Astrocyte of the spinal cord (primary cell): Measurements from ENCODE around the gene BEND2.

Experiments
- DNase-seq: peaks from one replicate; pipeline ENCODE4 v3.0.0; 2011; ENCODE audit warnings: low read depth, low spot score
- H3K4me3 ChIP-seq: 2 replicates; pipeline ENCODE4 v1.5.1; 2011; ENCODE audit warnings: low read depth, mild to moderate bottlenecking, low read length, moderate library complexity
- CTCF ChIP-seq: IDR thresholded peaks from 2 replicates; pipeline ENCODE4 v1.5.1; 2012; ENCODE audit warnings: low read depth, mild to moderate bottlenecking, low read length, inconsistent platforms
- in situ Hi-C: cut with HindIII; loops from 2 replicates; pipeline ENCODE4 v1.10.0; 2017; ENCODE audit warnings: low sequenced_read_pairs

BEND2 gene

GRCh38 chrX:18173494-18174180 is 47.0 kb downstream of the BEND2 start:
- H3K4me3 ChIP-seq, result no peak overlapping the region
- no peak for DNase-seq
- in situ Hi-C loops, result no loop called here
- TF ChIP-seq CTCF, result no peak

- in situ Hi-C loops, result no loop called here
- TF ChIP-seq CTCF, result no peak
- H3K4me3 ChIP-seq, result no peak overlapping the region
- no peak for DNase-seq
These were observed 47.7 kb downstream of the BEND2 start for GRCh38 chrX:18172970-18173369.

GRCh38 chrX:18170910-18171309 is 49.8 kb downstream of the BEND2 start:
- H3K4me3 ChIP-seq, result no peak overlapping the region
- DNase-seq, result no peak
- no peak for TF ChIP-seq CTCF
- in situ Hi-C loops, result no loop called here

GRCh38 chrX:18166068-18166467 is 54.6 kb downstream of the BEND2 start:
- in situ Hi-C loops, result no loop called here
- TF ChIP-seq CTCF, result no peak

DNA sequence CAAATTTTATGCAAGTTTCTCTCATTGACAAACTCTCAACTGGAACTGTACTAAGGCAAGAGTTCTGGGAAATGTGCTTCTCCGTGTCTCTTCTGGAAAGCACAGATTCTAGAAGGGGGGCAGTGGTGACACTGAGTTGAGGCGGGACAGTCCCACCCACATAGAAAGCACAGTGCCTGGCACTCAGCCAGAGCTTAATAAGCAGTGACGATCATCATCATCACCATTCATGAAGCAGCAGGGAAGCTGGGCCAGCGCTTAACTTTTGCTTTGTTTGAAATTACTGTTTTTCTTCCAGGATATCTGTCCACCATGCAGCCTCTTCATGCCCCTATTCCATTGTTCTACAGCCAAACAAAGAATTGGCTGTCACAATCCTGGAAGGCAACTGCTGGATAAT is 60.3 kb downstream of the BEND2 start:
- TF ChIP-seq CTCF, result no peak
- H3K4me3 ChIP-seq, result no peak overlapping the region
- in situ Hi-C loops, result no loop called here
- no peak for DNase-seq

More at GRCh38 chrX:18166068-18166467, 54.6 kb downstream of the BEND2 start:
- no peak overlapping the region for H3K4me3 ChIP-seq
- DNase-seq, result no peak

GRCh38 chrX:18158963-18159362 is 61.7 kb downstream of the BEND2 start:
- no peak overlapping the region for H3K4me3 ChIP-seq
- TF ChIP-seq CTCF, result no peak
- in situ Hi-C loops, result no loop called here
- no peak for DNase-seq
